Stimulated activated CD8-positive, alpha-beta memory T cell treated with anti-CD3 and anti-CD28 coated beads, Interleukin-2, amount 100 ng/mL, for 48 hours (primary cell): ENCODE data around the gene STK25.
A peak's percentile ranks its signal among the peaks of the same experiment; 100 is the strongest.
"Not testable (repeated sequence)": the region's sequence is repeated elsewhere in the genome, so short reads cannot be mapped to it uniquely, and the experiment has no call there.

Experiments
- DNase-seq, 2 donors: peaks; one replicate each; pipeline ENCODE4 v3.0.0-alpha.2; 2020; ENCODE audit warnings: low read depth in 2 of 2

The STK25 gene

DNA sequence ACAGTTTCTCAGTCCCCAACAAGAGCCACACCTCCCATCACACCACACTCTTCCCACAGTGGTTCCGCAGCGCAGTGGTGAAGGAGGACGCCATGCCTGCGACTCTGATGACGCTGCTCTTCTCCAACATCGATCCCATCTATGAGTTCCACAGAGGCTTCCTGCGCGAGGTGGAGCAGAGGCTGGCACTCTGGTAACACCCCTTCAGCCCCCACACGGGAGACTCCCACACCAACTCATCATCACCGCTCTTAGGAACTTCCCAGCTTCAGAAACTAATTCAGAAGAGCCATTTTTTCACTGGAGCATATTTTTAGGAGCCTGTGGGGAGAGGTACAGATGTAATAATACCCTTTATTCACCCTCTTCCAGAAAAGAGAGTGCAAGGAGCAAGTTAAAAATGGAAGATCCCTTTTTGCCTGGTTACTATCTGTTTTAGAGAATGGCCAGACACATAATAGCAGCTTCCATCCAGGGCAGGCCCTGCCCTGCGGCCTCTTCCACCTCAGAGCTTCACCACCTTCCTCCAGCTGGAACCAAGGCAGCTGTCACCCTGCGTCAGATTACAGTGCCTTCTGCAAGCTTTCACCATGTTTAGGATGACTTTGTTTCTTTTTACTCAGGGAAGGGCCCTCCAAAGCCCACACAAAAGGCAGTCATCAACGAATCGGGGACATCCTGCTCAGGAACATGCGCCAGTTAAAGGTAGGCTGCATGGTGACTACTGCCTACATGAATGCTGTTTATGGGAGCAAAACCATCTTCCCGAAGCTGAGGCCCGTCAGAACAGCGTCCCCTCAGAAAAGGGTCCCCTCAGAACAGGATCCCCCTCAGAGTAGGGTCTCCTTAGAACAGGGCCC is 44.9 kb downstream of the STK25 start:
- DNase-seq = no peak

DNA sequence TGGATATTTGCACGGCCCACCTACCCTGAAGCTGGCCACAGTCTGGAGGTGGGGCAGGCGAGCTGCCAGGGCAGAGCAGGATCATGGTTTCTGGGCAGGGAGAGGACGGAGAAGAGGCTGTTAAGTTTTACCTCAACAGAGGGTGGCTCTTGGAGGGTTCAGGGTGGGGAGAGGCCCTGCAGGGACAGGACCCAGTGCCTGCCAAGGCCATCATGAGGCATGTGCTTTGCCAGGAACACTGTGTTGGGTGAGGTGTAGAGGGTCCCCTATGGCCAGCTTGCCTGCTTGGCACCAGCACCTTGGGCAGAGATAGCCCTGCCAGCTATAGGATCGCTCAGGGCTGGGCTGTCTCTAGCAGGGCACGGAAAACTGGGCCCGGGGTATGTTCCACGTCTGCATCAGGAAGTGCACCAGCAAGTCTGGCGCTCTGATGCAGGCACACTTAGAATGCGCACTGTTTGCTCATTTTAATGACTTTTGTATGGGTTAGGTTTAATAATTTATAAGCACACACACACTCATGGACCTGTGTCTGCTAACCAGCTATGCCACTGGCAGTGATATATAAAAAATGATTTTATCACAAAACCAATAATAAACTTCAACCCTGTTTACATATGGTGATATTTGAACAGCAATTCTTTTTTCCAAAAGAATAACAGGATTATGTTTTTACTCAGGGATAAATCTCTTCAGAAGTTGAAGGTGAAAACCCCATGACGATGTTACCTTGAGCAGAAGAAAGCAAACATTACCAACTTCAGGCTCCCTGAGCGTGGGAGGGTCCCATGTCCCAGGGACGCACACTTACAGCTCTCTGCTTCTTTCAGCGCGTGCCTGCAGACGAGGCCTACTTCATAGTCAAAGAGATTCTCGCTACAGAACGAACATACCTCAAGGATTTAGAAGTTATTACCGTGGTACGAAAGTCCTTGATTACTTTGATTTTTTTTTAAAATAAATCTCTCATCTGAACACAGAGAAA is 46.4 kb downstream of the STK25 start:
- no peak for DNase-seq

- DNase-seq = no peak
These were observed 47.8 kb downstream of the STK25 start for GRCh38 chr2:241460631-241461030.

DNA sequence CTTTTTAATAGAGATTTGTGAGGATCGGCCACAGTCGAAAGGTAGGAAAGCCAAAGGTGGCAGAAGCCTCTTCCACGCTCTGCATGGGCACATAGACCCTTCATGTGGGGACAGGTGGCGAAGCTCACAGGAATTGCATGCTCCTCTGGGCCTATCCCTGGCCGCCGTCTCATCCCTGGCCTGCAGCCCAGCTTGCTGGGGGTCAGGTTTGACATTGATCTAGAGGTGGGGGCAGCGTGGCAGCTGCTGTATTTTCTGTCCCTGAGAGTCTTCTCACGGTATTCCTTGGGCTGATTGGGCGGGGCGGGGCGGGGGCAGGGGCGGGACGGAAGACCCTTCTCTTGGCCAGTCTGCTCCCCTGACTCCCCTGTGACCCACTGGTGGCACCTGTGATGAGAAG is 48.9 kb downstream of the STK25 start:
- DNase-seq = no peak

DNA sequence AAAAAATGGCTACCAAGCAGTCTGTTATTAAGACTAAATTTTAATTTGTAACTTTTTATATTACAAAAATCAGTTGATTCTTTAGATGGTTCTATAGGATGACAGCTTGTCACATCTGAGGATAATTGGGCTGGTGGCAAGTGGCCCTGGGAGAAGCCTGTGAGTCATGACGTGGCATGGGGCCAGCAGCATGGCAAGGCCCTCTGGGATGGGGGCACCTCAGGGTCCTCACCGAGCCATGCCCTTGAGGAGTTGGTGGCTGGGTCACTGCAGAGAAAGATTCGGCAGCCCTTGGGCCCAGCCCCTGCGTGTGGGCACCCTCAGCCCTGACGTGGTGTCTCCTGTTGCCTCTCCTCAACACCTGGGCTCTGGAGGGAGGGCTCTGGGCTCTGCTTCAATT is 49.7 kb downstream of the STK25 start:
- no peak for DNase-seq

- no peak for DNase-seq
These were observed 51.8 kb downstream of the STK25 start for GRCh38 chr2:241456546-241456945.

DNA sequence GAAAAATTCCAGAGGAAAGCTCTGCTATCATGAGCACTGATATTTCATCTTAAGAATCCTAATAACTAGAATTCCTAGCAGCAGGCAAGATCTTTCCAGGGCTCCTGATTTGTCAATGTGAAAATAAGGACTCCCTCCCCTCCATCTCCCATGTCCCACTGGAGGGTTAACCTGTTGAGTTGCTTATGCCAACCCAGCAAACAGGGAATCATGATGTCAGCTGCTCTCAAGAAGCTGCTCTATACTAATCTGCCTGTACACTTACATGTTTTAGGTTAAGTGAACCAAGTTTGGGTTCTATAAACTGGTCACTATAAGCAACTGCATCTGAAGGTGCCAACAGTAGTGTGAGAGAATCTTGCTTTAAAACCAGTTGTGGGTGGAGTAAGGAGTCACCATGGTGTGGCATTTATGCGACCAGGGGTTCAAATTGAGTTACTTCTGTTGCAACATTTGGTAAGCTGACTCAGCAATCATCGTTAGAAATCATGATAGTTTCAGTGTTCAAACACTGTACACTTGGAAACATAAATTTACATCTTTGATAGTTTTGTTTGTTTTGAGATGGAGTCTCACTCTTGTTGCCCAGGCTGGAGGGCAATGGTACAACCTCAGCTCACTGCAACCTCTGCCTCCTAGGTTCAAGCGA is 53.4 kb downstream of the STK25 start:
- DNase-seq = no peak

GRCh38 chr2:241453919-241454318 is 54.5 kb downstream of the STK25 start:
- not testable (repeated sequence) for DNase-seq

- DNase-seq = no peak
These were observed 56.4 kb downstream of the STK25 start for GRCh38 chr2:241451840-241452506.

DNA sequence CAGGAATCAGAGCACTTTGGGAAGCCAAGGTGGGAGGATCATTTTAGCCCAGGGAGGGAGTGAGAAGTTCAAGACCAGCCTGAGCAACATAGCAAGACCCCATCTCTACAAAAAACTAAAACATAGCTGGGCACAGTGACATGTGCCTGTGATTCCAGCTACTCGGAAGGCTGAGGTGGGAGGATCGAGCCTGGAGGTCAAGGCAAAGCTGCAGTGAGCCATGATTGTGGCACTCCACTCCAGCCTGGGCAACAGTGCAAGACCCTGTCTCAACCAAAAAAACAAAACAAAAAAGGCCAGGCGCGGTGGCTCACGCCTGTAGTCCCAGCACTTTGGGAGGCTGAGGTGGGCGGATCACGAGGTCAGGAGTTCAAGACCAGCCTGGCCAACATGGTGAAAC is 58.3 kb downstream of the STK25 start:
- DNase-seq = not testable (repeated sequence)

- DNase-seq = no peak
These were observed 63.0 kb downstream of the STK25 start for GRCh38 chr2:241445426-241445825.

DNA sequence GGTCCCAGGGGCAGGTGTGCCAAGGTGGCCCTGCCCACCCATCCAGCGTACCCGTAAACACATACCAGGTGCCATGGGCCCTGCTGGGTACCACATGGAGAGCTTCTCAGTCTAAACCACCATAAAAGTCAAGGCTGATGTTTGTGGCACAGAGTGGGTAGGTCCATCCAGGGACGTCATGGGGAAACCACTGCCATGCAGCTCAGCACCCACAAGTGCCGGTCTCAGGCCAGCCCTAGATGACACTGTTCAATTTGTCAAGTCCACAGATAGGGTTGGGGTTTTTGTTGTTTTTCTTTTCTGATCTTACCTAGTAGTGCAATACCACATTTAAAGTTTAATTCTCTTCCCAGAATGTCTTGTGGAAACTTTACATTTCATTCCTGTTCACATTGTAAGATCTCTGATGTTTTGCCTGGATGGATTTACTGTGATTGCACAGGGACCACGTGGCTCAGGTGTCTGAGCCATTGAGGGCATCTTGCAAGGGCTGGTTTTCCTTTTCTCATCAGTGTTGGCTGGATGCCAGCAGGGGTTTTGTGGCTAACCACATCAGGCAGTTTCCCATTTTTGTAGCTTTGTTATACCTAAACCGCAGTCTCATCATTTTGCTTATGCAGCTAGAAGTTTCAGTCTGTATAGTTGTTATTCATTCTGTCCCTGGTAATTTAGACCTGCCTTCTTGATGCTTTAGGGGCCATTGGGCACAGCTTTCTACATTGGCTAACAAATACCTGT is 64.7 kb downstream of the STK25 start:
- peak; percentile 83 to 92 for DNase-seq
